ENCODE results near the gene ERICH6B.

The ERICH6B gene

DNA sequence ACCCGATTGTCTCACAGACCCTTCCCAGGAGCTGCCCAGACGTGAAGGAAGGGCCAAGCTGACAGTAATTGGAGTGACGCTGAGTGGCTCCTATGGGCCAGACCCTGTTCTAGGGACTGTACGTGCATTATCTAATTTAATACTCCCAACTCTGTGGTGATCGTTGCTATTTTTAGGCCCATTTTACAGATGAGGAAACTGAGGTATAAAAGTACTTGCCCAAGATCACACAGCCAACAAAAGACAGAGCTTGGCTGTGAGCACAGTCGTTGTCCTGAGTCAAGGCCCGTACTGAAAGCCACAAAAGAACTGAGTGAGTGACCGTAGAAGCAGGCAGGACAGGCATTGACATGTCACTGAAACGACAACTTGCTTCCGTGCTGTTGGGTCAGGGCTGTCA lies 74.7 kb downstream of the ERICH6B start:
- DNase-seq = no peak

DNA sequence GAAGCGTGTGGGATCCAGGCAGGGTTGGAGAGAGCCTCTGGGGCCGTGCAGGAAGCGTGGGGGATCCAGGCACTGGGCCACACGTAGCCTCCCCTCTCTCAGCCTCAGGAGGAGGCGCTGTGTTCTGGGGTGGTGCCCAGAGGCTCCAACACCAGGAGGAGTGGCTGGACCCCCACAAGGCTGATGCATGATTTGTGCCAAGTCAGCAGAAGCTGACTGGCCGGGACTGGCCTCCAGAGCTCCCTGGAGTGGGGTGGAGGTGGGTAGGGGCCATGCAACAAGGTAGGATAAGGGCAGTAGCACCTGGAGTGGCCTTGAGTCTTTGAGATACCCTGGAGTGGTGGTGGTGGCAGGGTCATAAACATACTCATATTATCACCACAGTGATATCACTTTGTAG lies 75.3 kb downstream of the ERICH6B start:
- no peak for DNase-seq

DNA sequence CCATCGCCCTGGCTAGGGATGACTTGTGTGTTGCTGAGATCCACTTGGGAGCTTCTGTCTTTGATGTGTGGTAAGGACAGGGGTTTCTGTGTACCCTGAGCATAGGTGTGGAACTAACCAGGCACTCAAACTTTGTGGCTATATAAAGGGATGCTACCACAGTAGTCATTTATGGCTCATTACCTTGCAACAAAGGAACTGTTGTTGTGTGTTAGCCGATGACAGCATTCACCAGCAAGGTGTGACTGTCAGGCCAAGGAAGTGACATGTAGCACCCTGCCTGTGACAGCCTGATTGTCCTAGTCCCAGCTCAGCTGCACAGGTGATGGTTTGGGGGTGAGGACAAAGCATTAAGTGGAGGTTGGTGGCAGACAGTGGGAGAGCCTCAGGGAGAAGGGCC lies 77.2 kb downstream of the ERICH6B start:
- no peak for DNase-seq

DNA sequence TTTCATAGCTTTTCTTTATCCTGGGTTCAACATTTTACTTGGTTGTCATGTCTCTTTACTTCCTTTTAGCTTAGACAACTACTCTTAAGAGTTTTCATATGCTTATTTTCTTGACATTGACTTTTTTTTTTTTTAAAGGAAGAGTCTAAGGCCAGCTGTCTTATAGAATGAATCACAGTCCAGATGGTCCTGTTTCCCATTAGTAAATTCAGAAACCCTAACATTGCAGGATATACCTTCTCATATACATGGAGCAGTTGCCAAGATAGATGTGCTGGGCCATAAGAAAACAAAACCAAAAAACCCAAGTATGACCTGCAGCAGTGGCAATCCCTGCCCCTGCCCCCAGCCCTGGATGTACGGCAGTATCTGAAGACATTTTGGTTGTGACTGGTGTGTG lies 78.0 kb downstream of the ERICH6B start:
- DNase-seq = peak; percentile 11

DNA sequence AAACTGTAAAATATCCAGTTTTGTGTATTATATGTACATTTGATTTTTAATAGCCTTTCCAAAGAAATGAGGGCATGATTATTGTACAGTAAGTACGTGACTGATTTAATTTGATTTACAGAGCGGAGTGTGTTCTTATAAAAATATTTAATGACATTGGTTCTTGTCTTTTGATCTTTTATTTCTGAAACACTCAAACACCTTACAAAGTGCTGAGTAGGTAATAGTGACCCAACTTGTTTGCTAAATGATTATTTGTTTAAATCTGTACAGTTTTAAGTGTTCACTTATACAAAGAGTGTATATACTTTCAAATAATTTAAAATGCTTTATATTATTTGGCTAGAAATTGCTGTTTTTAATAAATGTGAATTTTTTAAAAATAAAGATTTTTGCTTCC lies 79.3 kb downstream of the ERICH6B start:
- no peak for DNase-seq

DNA sequence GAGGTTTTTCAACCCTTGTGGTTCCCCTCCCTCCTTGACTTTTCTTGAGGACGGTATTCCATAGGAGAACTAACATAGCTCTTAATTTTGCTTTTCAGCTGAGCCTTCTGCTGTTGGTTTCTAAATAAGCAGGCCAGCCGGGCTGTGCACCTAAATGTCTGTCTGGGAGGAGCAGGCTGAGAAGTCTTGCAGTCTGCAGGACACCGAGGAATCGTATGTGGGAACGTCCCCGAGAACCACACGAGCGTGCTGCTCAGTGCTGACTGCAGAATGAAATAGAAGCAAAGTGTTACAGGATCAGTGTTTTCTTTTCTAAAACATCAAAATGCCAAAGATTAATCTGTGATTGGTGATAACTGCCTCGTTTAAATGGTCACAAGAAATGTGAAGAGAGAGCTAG lies 80.9 kb downstream of the ERICH6B start:
- no peak for DNase-seq

DNA sequence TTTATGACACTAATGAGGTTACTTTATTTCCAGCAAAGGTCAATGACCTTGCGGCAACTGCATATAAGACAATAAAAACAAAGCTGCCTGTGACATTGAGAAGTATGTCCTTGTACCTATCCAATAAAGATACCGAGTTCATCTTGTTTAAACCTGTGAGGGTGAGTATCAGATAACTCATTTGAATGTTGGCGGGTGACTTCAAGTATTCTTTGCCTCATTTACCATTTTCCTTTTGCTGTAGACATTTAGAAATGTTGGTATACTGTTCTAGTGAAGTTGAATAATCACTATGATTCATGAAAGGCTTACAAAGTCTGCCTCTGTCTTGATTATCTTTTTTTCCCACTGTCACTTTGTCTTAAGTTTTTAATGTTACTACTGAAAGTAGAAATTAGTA lies 85.8 kb downstream of the ERICH6B start:
- DNase-seq = no peak

DNA sequence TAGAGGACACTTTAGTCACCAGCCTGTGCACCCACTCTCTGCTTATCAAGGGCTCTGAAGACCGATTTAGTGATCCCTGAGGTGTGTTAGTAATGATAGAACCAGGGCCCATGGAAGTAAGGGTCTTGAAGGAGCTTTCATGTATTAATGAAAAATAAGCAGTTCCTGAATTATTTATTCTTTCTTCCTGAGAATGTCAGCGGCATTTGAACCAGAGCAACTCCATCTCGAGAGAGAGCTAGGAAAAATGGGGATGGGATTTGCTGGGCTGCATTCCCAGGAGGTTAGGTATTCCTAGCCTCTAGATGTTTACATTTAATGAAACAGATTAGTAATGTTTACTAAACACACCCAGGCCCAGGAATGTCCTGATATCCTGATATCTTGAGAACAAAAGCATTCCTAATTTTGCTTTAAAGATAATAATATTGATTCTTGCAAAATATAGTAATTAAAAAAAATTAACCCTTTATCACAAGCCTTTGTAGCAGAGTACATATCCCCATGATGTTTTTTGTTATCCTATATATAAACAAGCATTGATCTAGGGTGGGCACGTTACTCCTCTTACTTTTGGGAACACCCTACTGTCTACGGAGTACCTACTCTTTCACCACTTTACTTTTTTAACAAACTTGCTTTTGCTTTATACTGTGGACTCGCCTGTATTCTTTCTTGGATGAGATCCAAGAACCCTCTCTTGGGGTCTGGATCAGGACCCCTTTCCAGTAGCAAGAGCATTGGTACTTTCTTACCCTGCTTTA lies 87.7 kb downstream of the ERICH6B start:
- DNase-seq = no peak

DNA sequence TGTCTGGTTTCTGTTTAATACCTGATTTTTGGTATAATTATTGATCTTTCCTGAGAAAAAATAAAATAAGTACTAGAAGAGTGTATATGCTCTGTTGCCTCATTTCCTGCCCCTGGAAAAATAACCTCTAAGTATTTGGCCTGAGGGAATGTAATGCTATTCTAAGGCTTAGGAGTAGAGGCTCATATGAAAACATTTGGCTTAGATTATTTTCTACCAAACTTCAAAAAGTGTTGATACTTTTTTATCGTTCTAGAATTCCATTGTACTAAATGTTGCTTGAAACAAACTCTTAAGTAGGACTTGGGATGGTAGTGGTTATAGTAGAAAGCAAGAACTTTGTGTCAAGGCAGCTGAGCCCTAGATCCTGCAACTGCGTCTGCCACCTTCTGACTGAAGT lies 93.0 kb downstream of the ERICH6B start:
- DNase-seq = peak; percentile 21

DNA sequence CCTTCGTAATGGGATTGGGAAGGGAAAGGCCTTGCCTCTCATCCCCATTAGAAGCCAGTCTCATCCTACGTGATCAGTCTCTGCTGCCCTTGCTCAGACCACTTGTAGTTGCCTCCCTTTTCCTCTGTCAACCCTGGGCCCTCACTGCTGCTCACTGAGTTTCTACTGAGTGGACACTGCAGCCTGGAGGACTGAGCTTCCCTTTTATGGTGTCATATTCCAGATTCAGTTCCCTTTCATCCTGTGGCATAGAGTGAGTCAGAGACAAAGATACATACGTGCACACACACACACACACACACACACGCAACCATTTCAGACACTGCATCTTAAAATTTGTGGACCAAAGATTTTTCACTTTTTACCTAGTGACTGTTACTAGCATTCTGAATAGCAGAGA lies 94.2 kb downstream of the ERICH6B start:
- peak; percentile 63 for DNase-seq

DNA sequence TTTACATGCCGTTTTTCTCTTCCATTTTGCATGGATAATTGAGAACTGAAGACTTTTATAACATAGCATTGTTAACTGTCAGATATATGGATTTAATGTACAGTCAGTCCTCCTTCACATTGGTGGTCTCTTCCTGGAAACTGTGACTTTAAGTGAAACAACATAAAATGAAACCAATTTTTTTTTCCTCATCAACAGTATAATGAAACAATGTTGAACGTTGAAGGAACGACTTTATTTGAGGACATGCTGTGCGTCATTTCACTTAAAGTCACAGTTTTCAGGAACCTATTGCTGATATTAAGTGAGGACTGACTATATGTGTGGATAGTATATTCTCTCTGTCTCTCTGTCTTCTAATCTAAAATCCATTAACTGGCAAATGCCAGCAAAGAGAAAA lies 96.0 kb downstream of the ERICH6B start:
- no peak for DNase-seq

DNA sequence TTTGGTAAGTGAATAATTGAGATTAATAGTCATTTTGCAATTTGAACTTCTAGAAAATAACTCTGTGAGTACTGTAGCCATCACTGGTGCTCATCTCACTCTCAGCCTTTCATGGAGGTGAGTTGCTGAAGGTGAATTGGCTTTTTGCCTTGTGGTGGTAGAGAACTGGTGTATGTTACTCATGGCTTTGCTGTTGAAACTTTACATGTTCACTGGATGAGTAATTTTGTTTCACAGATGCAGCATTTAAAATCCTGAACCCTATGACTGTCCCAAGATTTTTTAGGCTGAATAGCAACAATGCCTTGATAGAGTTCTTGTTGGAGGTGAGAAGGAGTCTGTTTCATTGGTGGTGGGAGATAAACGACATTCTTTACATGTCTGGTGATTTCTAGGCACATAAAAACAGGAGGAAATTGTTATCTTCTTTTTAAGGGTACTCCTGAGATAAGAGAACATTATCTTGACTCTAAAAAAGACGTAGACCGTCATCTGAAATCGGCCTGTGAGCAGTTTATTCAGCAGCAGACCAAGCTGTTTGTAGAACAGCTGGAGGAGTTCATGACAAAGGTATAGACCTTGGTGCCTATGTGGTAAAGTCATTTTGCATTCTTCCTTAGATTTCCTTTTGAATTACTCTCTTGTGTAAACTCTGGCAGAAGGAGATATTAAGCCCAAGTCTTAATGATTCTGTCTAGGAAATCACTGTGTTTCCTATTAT lies 96.9 kb downstream of the ERICH6B start:
- DNase-seq = peak; percentile 41

DNA sequence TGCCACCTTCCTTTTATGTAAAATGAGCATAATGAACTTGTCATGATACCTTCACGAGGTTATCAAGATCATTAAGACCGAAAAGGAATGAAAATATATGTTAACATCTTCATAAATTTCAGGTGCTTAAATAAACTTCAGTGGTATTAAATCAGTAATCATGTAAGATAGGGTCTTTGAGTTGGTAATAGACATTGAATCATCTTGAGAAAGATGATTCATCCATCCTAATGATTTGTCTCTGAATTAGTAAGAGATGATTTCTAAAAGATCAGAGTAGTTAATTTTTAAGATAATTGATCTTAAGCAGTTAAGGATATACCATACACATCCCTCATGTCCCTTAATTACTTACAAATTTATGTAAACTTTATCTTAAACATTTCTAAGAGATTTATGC lies 98.8 kb downstream of the ERICH6B start:
- no peak for DNase-seq

DNA sequence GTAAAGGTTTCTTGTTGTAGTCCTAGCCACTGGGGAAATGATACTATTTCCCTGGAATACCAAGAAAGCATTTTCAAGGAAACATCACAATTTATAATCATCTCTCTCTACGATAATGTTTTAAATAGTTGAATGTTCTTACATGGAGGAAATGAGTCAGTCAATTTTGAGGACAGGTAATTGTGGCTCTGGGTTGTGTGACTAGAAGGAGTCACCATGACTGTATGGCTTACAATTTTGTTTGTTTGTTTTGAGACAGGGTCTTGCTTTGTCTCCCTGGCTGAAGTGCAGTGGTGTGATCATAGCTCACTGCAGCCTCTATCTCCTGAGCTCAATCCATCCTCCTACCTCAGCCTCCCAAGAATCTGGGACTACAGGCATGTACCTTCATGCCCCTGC lies 103.4 kb downstream of the ERICH6B start:
- no peak for DNase-seq

DNA sequence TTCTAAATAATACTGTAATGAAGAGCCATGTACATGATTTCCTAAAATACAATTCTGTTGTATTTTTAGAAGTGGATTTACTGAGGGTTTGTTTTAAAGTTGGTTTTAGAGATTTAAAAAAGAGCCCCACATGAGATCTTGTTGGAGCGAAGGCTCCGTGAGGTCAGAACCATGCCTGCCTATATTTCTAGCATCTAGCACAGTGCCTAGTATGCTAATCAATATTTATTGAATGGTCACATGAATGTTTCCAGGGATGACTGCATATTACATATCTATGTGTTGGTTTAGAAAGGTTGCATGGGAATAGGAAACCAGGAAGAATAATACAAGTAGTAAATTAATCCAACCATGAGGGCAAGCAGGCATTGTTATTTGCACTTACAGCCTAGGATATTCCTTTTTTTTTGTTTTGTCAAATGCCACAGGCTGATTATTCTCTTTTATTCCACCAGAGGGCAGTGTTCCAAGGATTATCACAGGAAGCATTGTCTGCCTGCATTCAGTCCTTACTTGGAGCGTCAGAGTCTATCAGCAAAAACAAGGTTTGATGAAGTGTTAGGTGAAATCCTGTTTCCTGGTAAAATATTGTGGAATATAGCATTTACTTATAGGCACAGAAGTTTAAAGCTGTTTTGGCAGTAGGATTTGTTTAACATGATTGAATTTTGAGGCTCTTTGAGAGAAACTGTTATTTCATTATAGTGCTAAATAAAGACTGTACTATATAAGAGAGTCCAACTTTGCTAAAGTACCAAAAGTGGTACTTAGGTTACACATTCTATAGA lies 104.0 kb downstream of the ERICH6B start:
- DNase-seq = peak; percentile 66

DNA sequence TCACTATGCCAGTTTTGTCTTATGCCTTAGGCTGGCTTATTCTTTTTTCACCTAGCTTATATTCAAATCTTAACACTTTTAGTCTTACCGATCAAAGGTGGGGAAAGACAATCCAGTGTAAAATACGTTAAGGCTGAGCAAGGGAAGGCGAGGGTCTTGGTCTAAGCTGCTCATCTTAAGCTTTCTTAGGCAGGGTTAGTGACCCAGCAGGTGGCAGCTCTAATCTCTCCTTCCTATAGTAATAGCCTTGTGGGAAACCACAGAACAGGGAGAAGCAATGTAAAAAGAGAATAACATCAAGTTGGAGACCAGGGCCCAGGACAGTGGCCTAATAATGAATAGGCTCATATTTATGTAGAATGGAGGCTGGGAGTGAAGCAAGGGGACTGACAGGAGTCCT lies 104.9 kb downstream of the ERICH6B start:
- no peak for DNase-seq

DNA sequence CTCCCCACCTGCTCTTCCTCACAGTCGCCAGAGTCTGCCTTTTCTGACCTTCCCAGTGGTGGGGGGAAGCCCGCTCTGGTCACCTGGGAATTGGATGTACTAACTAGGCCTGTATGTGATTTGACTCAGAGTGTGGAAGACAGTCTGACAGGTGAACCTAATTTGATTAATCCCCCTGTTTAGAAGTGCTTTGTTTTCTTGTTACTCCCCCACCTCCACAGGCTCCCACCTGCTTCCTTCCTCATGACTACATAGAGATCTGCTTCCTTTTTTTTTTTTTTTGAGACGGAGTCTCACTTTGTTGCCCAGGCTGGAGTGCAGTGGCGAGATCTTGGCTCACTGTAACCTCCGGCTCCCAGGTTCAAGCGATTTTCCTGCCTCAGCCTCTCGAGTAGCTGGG lies 106.8 kb downstream of the ERICH6B start:
- no peak for DNase-seq

DNA sequence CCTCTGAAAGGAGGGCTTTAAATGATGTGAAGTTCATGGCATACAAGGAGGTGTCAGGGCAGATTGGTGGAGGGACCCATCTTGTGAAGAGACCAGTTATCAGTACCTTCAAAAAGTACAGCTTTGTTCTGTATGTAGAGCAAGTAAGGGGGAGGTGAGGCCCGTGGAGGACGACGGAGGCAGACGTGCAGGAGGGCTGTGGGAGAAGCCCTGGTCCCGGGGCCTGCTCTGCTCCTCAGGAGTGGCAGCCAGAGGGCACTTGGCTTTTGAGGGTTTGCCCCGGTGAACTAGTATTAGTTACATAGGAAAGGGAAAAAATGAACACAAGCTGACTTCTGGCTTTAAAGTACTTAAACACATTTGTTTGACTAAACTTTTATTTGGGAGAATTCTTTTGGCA lies 108.7 kb downstream of the ERICH6B start:
- no peak for DNase-seq

DNA sequence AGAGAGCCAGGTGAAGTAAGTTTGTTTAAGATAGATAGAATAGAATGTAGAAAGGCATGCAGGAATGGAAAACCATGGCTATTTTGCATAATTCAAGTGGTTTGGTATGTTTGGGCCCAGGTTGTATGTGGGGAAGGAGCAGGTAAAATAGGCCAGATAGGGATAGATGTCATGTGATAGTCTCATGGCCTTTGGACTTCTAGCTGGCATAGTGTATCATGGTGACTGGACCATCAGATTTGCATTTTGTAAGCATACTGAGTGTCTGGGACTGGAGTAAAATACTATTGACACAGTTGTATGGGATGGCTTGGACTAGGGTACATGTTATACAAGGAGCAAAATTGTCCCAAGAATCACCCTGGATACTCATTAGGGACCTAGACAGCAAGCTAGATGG lies 111.9 kb downstream of the ERICH6B start:
- no peak for DNase-seq

DNA sequence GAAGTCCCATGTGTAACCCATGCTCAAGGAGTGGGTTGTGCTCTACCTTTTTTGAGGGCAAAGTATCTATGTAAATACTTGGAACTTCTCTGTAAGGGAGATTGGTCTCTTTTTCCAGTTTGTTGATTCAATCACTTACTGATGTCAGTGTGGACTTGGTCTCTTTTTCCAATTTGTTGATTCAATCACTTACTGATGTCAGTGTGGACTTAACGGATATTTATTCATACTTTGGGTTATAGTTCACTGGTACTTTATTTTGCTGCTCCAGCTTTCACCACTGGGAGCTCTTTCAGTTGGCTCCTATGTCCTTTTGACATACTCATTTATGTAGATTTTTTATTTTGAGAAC lies 114.4 kb downstream of the ERICH6B start:
- DNase-seq = no peak

DNA sequence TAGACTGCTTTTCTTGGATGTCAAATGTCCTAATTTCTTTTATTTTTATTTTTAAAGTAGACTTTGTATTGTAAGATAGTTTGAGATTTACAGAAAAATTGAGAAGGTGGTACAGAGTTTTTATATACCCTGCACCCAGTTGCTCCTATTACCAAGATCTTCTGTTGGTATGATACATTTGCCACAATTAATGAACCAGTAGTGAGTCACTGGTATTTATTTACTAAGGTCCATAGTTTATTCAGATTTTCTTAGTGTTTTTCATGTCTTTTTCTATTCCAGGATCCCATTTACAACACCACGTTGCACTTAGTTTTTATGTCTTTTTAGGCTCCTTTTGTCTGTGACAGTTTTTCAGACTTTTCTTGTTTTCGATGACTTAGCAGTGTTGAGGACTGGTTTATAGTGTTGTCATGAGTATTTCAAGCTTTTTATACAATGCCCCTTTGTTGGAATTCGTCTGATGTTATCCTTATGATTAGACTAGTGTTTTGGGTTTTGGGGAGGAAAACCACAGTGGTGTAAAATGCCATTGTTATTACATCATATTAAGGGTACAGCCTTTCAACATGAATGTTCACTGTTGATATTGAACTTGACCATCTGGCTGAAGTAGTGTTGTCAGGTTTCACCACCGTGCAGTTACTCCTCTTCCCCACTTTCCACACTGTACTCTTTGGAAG lies 114.9 kb downstream of the ERICH6B start:
- DNase-seq = peak; percentile 88

DNA sequence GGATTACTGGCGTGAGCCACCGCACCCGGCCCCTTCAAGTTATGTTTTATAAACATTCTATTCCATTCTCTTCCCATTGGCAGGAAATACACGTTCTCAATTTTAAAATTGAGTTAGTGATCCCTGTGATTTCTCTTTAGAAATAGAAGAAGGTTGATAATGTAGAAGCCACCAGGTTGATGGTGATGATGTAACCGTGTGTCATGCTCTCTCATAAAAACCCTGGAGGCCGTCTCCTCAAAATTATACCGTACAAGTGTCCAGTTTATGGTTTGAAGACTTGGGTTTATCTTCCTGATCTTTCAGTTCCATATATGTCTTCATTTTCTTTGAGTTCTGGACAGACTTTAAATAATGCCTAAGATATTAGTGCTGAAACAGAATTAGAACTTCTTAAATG lies 118.6 kb downstream of the ERICH6B start:
- no peak for DNase-seq

DNA sequence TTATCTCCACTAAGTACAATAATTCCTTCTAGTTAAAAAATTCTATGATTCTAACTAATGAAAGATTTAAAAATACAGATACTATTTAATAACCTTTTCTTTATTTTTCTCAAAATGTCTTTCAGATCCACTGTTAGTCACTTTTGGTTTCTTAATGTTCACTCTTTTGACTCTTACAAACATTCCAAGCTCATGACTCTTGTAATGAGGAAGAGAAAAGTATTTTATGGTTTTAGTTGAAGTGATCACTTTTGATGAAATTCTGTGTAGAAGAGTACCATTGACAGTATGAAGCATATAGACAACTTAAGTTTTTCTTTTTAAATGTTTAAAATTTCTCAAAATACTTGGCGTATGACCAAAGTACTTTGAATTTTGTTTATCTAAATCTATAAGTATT lies 123.0 kb downstream of the ERICH6B start:
- peak; percentile 59 for DNase-seq
